Activated CD4-positive, alpha-beta T cell treated with anti-CD3 and anti-CD28 coated beads, Interleukin-10, Interleukin-2, amounts not matched to agents 100 ng/mL and 50 ng/mL, durations not matched to agents 16 hours and 8 hours (primary cell): Measurements from ENCODE around the gene HOXB2.

Experiments
- DNase-seq: peaks from one replicate; pipeline ENCODE4 v3.0.0-alpha.2; 2020

The HOXB2 gene

GRCh38 chr17:48545022-48545375 lies at the start of gene HOXB2:
TSS of gene HOXB2 (minus strand) at chr17:48545109. CDS start at chr17:48544911, 198 bp downstream.
- no peak for DNase-seq

GRCh38 chr17:48593840-48594537 lies 49.1 kb upstream of the HOXB2 start:
- DNase-seq = peak; percentile 86

DNA sequence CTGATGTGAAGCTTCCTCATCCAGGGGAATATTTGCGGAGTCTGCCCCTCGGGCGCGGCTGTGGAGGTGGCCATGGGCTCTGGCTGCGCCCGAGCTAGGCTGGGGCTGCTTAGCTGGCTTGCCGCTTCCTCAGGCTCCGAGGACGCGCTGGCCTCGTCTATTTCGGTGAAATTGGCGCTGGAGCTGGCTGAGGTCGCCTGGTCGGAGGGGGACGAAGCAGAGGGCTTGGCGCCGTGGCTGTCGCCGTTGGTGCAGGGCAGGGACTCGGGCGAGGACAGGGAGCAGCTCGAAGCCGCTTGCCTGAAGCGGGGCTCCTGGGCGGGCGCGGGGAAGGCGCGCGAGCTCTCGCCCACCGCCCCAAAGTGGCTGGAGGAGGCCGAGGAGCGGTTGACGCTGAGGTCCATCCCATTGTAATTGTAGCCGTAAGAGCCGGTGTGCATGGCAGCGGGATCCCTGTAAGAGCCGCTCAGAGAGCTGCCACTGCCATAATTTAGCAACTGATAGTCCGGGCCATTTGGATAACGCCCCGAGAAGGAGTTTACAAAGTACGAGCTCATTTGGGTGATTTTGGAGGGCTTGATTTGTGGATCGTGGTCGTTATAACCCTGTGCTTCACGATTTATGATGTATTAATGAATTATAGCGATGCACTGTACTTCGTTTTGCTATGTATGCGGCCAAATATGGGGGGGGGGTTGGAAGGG lies 48.4 kb upstream of the HOXB2 start, which contains the start of gene HOXB5:
Gene HOXB5 (minus strand): TSS at position 654 of the 704 bp plus-strand sequence. CDS start 97 bp downstream, at position 557.
- DNase-seq = peak; percentile 14

DNA sequence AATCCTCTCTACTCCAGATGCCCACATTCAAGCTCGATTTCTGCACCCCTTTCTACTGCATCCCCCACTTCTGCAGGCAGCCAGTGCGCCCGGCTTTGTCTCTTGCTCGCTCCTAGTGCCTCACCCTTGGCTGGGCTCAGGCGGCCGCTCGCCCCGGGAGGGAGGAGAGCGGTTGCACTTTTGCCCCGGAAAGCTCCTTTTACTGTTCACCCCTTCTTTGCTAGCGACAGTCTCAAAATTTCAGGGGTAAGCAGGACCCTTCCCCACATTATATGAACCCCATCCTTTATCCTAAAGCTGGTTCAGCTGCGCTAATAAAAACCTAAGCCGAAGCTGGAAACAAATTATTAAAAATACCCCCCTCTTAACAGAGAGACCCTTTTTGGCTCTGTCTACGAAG lies 47.7 kb upstream of the HOXB2 start:
- peak; percentile 20 for DNase-seq

- no peak for DNase-seq
Measured at GRCh38 chr17:48592057-48592514, 47.2 kb upstream of the HOXB2 start.

DNA sequence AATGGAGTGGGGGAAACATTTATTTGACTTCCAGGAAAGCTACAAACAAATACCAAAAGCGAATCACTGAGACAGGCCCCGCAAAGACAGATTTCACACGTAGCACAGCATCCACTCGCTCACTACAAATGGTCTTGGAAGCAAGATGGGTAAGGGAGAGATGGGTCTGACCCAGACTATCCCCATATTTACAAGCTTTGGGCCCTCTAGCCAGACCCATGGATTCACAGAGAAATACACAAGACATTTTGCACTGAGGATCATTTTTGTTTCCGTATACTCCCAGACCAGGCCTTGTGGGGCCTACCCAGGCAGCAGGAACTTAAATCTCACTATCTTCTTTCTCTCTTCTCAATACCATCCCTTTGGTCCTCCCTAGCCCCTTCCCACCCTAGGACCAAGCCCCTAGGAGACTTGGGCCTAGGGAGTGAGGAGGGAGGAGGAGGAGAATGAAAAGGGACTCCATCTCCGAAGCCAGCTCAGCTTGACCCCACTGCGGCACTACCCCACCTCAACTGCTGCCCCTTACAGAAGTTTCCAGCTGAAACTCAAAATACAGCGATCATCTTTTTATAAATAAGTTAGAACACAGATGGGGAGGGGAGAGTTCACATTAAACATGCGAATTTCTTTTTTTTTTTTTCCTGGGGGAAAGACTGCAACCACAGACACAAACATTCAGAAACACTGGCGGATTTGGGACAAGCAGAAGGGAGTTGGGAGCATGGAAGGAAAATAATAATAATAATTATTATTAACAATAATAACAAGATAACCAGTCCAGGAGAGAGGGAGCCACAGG lies 46.5 kb upstream of the HOXB2 start:
- no peak for DNase-seq

DNA sequence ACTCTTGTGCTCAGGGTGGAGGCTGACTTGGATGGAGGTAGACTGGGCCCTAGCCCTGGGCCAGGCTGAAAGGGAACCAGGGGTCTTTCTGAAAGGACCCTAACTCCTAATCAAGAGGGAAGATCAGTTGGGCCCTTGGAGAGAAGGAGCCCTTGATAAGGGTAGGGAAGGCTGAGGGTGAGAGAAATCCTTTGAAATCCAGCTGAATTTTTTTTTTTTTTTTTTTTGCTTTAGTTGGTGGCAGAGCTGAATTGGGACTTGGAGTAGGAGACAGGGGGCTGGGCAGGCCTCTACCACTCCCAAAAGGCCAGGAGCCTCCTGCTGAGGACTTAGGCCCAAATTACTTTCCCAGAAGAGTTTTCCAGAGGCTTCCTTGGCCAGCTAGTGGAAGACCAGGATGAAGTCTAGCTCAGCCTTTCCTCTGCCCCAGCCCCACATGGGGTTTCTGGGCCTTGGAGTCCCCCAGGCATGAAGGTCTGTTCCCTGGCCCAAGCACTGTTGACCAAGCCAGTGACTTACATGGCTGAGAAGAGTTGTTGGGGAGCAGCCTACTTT lies 45.8 kb upstream of the HOXB2 start:
- no peak for DNase-seq

DNA sequence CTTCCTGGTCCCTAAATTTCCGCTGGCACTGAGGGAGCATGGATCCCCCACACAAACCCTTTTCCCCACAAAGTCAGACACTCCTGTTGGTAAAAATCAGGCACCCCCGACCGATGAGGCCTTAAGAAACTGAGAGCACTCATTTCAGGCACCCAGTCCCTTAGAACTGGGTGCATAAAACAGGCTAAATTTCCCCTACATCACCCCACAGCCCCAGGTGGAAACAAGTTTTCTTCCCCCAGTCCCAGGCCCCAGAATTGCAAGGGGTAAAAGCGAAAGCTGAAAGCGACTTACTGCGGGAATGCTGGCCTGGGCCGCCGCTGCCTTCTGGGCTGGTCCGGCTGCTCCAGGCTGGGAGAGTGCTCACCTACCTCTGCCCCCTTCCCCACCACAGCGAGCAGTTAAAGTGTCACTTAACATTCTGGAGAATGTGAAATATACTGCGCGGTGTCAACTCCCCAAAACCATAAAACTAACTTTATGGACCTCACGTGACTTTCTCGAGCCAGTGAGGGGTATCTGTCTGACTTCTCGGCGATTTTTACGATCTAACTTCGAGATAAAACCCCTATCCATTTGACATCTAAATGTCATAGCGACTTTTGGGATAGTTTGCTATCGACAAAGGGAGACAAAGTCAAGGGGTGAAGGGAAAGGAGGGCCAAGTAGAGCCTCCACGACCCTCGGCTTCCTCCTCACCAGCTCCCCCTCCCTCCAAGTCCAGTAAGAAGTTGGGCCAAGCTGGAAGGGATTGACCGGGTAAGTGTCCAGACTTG lies 45.1 kb upstream of the HOXB2 start, which contains the start of gene HOXB3:
Gene HOXB3 (minus strand): TSS at position 411 of the 776 bp plus-strand sequence. CDS start 37,767 bp downstream, outside the sequence.
- no peak for DNase-seq

GRCh38 chr17:48589060-48589830 lies 44.3 kb upstream of the HOXB2 start:
- DNase-seq = no peak

DNA sequence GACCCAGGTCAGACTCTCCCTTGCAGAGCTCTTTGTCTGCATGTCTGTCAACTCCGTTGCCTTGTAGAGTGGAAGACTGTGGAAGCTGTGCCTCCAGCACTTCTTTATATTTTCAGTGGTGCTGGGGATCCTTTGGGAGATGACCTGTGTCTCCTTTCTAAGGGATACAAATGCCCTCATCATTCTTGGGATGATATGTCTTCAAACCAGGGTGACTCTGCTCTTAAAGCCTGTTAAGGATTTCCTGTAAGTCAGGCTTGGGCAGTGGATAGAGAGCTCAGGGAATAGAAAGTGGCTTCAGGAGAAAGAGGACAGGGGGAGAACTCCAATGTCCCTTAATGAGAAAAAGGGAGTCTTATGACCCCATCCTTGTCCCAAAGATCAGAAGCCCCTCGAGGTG lies 43.6 kb upstream of the HOXB2 start:
- DNase-seq = no peak

DNA sequence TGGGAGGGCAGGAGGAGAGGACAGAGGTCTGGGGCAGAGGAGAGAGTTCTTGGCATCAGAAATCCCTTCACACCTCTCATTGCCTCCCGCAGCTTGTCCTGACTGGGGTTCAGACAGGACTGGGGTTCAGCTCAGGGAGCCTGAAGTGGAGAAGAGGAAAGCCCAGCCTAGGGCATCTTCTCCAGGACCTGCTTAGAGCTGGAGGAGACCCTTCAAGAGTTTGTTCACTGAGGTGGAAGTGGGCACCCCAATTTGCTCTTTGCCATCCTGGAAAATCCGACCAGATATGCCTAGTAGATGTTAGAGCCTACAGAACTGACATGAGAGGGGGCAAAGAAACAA lies 43.1 kb upstream of the HOXB2 start:
- no peak for DNase-seq

GRCh38 chr17:48587276-48588073 lies 42.6 kb upstream of the HOXB2 start:
- DNase-seq = no peak

DNA sequence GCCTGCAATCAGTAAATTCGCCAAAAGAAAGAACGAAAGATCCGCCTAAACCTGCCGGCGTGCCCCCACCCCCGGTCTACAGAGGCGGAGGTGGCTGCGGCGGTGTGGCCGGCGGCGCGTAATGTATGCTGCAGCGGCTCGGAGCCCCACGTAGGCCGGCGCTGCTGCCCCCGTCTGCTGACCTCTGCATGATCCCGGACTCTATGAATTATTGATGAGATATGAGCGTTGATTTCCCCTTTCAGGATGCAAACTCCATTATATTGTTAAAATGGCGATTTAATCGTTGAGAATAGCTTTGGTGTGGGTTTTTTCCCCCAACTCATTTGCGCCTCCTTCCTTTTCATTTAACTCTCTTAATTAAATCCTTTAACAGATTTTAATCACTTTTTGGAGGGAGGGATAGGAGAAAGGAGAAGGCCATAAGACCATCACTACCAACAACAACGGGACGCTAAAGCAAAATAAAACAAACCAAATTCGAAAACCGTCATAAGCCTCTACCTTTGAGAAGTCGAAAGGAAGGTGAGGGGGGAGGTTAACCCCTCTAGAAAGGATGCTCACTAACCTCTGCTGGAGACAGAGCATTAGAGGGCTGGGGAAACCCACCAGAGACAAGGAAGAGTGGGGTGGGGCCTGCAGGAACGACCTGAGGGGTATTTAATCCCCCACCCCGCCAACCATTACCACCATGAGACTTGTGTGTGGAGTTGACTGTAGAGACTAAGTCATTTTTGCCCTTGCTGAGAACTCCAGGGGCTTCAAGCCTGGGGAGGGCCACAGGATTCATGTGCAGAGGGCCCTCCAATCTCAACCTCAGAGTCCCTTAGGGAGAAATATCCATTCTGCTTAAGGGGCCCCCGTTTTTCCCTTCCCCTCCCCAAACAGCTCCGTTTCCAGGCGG lies 41.7 kb upstream of the HOXB2 start:
- no peak for DNase-seq

DNA sequence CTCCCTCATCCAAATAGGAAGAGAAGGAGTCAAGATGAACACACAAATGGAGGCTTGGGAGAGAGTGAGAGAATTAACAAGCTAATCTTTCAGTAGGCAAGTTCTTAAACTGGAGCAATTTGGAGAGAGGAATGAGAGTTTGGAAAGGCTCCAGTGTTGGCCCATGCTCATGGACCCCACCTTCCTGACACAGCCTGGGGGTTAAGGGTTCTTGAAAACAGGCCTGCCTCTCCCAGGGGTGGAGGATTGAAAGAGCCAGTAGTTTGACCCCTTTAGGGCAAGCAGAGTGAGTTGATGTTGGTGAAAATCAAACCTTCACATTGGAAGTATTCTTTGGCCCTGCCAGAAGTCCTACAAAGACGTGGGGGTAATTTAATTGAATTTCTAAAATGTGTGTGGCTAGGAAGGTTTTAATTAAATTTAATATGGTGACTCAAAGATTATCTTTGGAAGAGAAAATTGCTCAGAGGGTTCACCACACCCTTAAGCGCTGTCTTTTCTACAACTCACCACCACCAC lies 39.4 kb upstream of the HOXB2 start:
- DNase-seq = no peak

DNA sequence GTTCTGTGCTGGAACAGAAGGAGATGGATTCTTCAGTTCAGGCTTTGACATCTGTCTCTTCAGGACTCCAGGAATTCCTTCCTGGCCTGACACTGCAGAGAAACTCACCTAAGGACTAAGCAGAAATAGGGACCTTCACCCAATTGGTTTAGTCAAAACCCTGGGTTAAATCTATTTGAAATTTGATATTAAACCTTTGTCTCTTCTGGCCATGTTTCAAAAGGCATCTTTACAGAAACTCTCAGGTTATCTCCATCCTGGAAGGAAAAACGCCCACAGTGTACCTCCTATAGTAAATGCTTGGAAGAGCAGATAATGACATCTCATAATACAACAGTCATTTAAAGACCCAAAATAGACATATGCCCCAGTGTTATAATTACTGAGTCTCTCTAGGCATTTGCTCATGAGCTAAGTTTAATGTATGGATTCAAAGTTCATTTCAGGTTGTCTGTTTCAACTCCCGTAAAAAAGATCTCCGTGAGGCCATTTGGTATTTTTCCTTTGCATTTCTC lies 38.9 kb upstream of the HOXB2 start:
- no peak for DNase-seq

DNA sequence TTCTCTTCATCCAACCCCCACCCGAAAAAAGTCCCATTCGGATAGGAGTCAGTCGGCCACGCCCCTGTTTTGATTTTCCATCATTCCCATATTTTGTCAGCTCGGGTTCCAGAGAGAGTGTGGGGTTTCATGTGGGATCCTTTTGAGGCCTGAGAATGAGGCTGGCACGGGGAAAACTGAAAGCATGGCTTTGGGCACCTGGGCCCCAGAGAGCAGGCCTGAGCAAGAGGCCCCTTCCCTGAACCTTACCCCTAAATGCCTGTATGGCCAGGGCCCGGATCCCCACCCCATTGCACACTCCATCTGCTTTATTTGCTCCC lies 37.8 kb upstream of the HOXB2 start:
- DNase-seq = no peak

DNA sequence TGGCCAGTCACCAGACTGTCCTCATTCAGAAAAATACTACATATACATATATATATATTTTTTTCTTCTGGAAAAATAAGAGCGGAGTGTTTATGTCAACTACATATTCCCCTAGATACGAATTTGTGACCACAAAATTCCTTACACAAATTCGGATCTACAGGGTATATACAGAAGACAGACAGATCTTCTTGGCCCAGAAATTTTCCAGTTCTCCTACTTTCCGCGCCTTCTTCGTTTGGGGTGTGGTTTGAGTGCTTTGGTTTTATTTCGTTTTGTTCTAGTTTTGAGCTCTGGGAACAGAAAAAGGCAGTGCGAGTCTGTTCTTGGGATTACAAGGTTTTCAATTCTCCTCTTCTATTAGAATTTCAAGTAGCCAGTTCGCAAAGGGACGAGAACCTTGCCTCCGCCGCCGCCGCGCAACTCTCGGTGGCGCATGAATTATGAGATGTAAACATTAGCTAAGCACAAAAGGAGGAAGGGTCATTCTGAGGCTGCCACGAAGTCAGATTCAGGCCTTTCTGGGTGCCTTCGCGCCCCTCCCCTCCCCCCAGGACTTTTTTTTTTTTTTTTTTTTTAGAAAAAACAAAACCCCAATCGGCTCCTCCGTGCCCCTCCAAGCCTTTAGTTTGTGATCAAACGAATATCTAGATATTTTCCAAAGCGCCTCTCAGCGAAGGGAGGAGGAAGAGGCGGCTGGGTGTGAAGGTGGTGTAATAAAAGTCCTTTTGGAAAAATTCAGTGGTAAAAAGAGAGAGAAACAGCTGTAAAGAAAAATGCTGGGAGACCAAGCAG lies 35.0 kb upstream of the HOXB2 start:
- no peak for DNase-seq

GRCh38 chr17:48579471-48579759 lies 34.5 kb upstream of the HOXB2 start:
- no peak for DNase-seq
